HG02642 (cell line): Measurements from ENCODE around the gene PIP4K2C.

Experiments used
- ATAC-seq: cut with Tn5 transposase; IDR thresholded peaks from one replicate; pipeline ENCODE4 v1.9.1; 2021; ENCODE audit warnings: mild to moderate bottlenecking; ENCODE audit not compliant: unreplicated experiment, poor library complexity

Gene PIP4K2C

DNA sequence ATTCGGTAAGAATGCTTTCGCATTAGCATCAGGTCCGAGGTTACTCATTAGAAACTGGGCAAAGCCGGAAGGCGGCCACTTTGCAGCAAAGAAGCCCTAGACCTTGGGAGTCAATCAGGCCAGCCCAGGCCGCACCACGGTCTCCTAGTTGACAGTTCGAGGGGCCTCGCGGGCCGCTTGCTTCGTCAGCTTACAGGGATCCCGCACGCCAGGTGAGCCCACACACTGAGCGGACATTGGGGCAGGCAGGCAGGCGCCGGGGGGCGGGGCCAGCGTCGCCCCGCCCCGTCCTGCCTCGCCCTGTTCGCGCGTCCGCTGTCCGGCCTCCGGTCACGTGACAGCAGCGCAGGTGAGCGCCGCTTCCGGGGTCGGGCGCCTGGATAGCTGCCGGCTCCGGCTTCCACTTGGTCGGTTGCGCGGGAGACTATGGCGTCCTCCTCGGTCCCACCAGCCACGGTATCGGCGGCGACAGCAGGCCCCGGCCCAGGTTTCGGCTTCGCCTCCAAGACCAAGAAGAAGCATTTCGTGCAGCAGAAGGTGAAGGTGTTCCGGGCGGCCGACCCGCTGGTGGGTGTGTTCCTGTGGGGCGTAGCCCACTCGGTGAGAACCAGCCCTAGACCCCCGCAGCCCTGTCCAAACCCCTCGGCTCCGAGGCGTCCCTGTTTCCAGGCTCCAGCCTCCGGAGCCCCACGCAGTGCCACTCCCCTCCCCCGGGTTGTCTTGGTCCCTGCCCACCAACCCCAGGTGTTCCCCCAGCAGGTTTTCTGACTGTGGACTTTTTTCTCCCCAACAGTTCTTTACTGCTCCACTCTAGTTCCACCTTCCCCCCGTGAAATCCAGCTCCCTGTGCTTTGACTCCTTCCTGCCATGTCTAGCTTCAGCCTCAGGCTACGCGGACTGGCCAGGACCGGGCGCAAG is at the start of gene PIP4K2C:
Gene PIP4K2C (plus strand): TSS at position 329 of the 918 bp plus-strand sequence. CDS start 98 bp downstream, at position 427.
- ATAC-seq = peak; percentile 95

DNA sequence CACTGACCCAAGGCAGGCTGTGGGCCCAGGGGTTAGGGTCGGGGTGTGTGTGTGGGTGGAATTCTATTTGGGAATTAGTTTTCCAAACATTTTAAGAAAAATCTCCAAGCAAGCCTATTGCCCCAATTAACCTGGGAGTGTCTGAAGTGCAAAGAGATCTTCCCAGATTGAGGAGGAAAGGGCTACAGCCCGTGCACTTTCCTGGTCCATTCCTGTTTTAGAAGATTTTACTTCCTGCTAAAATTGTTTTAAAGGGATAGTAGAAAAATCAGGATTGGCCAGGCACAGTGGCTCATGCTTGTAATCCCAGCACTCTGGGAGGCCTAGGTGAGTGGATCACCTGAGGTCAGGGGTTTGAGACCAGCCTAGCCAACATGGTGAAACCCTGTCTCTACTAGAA is 49.3 kb upstream of the PIP4K2C start:
- ATAC-seq = no peak

- no peak for ATAC-seq
These were observed 47.4 kb upstream of the PIP4K2C start for GRCh38 chr12:57543581-57543980.

DNA sequence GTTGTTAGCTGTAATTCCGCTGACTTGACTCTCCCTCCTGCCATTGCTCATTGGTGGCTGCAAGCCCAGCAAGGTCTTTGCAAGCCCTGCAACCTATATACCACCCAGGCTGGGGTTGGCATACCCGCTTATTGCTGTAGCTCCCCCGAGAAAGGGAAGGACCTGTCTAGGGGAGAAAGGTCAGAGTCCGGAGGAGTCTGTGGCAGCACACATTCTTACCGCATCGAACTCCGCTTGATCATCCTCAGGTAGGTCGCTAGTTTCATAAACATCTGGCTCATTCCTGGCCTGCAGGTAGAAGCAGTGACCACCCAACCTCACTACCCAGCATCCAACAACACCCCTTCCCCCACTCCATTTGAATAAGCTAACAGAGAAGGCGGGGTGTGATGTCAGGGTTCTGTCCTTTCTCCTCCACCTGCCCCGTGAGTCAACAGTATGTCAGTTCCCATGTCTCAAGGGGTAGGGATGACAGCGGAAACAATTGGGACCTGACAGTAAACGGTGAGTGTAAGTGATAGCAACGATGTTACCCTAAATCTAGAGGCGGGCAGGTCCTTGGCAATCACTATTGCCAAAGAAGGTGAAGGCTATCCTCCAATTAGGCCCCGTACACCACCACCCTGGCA is 45.1 kb upstream of the PIP4K2C start:
- ATAC-seq = no peak

DNA sequence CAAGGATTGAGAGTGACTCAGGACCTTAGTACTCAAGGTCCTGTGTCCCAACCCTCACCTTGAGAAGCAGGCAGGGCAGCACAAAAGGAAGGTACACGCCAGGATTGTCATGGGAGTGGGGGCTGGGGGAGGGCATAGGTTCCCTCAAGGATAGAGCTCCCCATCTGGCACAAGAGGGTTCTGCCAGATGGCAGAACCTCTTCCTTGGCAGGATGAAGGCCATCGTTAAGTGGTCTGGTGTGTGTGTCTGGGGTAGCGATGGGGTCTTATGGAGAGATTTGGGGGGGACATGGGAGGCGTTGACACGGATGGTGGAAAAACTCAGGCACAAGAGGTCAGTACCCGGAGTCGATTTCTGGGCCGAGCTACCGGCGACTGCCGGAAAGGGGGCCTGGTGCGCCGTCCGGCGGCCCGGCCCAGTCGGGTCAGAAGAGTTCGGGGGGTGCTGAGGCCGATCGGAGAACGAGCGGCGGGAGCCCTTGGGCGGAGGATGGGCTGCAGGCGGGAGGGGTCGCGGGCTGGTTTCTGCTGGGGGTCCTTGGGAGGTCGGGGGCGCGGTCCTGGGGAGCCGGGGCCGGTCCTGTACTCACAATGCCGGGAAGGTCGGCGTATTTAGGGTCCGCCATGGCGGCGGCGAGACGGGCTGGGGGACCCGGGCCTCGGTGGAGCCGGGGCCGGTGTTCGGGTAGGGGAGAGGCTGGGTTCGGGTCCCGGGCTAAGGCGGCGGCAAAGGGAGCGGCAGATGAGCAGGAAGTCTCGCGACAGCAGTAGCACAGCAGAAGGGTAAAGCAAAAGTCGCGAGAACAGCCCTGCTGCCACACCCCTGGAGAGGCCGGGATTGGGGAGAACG is 44.3 kb upstream of the PIP4K2C start, which contains the start of gene DCTN2:
Gene DCTN2 (minus strand): TSS at position 755 of the 850 bp plus-strand sequence. CDS start 129 bp downstream, at position 626.
- ATAC-seq = peak; percentile 98

DNA sequence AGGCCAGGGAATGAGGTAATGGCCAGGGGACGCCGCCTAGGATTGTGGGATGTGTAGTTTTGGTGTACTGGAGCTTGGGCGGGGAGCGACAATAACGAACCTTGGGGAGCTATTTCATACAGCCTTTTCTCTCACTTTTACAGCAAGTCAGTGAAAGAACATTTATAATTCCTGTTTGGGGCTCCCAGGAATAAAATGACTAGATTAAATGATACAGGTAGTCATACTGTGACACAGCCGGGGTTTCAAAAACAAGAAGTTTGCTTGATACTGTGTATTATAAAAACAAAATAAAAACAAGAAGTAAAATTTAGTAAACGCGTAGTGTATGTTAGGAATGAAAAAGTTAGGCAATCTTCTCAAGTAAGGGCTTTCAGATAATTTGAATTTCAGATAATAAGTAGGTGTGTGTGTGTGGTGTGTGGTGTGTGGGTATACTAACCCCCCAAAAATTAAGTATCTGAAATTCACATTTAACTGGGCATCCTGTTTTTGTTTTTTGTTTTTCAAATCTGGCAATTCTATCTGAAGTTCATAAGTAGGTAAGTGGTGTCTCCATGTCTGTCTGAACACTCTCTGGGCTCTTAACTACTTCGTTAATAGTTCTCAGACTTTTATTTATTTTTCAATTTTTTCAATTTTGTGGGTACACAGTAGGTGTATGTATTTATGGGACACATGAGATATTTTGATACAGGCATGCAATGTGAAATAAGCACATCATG is 43.5 kb upstream of the PIP4K2C start:
- no peak for ATAC-seq

DNA sequence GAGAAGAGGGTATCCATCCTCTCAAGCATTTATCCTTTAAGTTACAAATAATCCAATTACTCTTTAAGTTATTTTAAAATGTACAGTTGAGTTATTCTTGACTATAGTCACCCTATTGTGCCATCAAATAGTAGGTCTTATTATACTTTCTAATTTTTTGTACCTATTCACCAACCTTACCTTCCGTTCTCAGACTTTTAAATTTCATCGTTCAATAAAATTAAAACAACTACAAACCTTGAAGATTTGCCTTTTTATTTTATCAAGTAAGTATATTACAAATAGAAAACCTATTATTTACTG is 43.0 kb upstream of the PIP4K2C start:
- no peak for ATAC-seq

DNA sequence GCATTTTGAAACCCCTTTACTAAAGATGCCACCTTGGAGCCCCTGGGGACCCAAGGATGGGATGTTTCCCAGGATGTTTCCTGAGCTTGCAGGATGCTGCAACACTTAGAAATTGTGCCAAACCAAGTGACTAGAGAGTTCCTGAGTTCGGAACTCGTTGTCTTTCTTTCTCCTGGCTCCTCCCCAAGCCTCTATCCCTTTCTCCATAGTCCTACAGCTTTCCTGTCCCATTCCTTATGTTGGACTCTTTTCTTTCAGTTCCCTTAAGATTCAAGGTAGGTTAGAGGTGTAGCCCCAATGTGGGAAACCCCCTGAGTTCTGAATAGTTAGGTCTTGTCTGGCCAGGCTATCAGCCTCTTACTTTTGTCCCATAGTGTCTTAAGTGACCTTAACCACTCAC is 42.5 kb upstream of the PIP4K2C start:
- no peak for ATAC-seq

DNA sequence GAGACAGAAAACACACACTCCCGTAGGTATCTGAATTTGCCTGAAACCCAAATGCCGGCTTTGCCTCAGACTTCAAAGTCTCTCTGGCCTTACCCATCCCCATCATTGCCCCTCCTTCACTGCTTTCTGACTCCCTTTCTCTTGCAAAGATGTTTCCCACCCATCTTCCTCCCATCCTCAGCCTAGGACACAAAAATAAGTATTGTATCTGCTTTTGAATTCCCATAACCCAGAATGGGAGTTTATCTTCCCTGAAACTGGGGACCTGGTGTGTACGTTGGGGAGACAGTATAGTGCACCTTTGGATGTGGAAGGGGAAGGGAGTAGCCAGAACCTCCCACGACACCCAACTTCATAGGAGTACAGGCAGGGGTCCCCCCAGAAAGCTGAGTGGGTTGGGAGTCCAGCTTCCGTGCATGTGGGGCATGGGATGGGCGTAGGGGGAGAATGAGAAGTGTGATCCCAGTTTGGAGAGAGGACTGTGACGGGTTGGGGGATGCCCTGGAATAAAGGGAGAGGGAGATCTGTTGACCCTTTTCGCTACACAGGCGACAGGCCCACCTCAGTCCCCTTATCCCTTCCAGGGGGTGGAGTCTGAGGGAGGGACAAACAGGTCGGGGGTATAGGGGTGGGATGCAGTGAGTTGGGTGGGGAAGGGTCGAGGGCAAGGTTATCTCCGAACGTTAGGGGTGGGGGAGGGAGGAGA is 41.6 kb upstream of the PIP4K2C start:
- no peak for ATAC-seq

GRCh38 chr12:57549909-57550640 is 40.9 kb upstream of the PIP4K2C start, which contains the start of gene KIF5A:
TSS of gene KIF5A (plus strand) at chr12:57550044. CDS start at chr12:57550272, 228 bp downstream.
- ATAC-seq = peak; percentile 28

GRCh38 chr12:57550641-57551549 is 40.1 kb upstream of the PIP4K2C start:
- no peak for ATAC-seq

GRCh38 chr12:57551637-57552305 is 39.2 kb upstream of the PIP4K2C start:
- ATAC-seq = no peak

DNA sequence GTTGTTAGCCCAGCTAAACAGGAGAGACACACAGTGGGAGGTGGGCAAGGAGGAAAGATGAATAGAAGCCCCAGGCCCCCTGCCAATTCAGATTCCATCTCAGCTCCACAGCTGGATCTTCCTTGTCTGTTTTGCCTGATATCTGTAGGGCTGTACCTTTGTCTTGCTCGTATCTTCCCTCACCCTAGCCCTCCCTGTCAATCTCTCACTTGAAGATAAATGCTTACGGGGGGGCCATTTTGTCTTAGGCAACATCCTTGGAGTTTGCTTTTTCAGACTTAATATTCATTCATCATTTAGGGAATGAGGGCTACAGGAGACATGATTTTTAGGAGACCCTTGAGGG is 38.7 kb upstream of the PIP4K2C start:
- ATAC-seq = no peak

- ATAC-seq = no peak
These were observed 38.1 kb upstream of the PIP4K2C start for GRCh38 chr12:57552835-57553313.

GRCh38 chr12:57553343-57554202 is 37.4 kb upstream of the PIP4K2C start:
- ATAC-seq = no peak

GRCh38 chr12:57554453-57554852 is 36.5 kb upstream of the PIP4K2C start:
- no peak for ATAC-seq
